NCI-H2107 (cell line): ENCODE results near the gene KIF26B.
"Not testable (repeated sequence)": the region's sequence is repeated elsewhere in the genome, so short reads cannot be mapped to it uniquely, and the experiment has no call there.

Source experiments
- DNase-seq: peaks from one replicate; lab custom pipeline; 2025; lab: John Stamatoyannopoulos, UW

KIF26B gene

GRCh38 chr1:245356891-245357585 lies 202.3 kb downstream of the KIF26B start:
- no peak for DNase-seq

DNA sequence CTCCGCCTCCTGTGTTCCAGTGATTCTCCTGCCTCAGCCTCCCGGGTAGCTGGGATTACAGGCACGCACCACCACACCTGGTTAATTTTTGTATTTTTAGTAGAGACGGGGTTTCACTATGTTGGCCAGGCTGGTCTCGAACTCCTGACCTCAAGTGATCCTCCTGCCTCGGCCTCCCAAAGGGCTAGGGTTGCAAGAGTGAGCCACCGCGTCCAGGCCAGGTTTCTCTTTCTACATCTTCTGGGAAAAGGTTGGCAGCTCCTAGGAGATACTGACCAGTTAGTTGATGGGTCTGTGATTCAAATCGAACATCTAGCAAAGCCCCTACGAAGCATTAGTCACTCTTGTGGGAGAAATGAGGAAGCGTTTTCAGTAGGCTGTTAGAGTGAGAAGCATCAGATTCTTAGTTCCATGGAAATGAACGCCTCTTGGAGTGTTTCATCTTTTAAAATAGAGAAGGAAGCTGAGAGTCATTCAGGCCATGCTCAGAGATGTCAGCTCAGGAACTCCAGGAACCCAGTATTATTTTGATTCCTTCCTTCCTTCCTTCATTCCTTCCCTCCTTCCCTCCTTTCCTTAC lies 204.4 kb downstream of the KIF26B start:
- not testable (repeated sequence) for DNase-seq

DNA sequence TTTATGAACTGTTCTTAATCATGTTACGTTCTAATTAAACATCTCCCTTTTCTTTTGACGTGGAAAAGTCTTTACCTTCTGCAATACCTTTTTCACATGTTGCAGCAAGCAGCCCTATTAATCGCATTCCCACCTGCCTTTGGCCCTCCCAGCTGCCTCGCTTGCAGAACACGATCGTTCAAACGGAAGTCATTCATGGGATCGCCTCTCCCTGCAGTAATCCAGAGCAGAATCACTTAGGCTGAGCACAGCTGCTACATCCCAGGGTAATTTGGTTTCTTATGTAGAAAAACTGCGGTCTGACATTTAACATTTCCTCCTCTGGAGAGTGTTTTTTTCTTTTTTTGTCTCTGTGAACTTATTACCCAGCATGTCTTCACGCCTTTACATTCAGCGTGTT lies 206.3 kb downstream of the KIF26B start:
- no peak for DNase-seq

DNA sequence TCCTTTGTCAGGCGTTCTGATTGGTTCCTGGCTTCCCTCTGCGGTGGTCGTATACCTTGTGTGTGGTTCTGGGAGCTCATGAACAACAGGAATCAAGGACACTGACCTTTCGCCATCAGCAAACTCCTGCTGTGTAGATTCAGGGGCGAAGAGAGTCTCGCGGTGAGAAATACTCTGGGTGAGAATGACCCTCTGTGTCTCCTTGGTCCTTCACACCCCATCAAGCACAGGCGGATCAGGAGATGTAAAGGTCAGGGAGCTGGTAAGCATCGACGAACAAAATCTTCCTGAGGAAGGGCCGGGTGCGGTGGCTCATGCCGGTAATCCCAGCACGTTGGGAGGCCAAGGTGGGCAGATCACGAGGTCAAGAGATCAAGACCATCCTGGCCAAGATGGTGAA lies 207.2 kb downstream of the KIF26B start:
- no peak for DNase-seq

DNA sequence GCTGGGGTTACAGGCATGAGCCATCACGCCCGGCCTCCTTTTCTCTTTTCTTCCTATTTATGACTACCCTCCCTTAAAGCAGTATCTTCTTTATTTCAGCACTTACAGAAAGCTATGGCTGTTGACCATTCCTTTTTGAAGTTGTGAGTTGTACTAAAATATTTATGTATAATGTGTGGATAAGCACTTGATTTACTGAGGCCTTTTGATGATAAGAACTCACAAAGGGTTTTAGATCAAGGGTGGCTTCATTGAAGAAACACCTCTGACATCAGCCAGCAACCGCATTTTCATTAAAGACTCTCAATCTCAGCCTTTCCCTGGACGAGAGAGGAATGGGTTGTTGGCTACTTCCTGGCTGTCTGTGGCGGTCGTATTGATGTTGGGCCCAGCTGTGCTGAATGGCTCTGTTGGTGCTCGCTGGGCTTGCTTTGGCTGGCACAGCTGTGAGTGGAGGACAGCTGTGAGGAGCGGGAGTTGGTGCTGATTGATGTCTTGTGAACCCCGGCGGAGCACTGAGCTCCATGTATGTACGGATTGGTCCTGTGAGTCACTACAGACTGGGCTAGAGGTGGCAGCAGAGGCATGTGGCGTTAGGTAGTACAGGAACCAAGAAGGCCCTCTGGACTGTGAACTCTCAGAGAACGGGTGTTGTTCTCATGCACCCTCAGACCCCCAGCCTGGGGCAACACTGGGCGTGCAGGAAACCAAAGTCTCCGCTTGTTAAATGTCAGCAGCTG lies 208.8 kb downstream of the KIF26B start:
- DNase-seq = no peak

- no peak for DNase-seq
These were observed 210.6 kb downstream of the KIF26B start for GRCh38 chr1:245365095-245366020.

- DNase-seq = no peak
These were observed 212.1 kb downstream of the KIF26B start for GRCh38 chr1:245366886-245367285.

- DNase-seq = no peak
These were observed 215.5 kb downstream of the KIF26B start for GRCh38 chr1:245370175-245370825.

DNA sequence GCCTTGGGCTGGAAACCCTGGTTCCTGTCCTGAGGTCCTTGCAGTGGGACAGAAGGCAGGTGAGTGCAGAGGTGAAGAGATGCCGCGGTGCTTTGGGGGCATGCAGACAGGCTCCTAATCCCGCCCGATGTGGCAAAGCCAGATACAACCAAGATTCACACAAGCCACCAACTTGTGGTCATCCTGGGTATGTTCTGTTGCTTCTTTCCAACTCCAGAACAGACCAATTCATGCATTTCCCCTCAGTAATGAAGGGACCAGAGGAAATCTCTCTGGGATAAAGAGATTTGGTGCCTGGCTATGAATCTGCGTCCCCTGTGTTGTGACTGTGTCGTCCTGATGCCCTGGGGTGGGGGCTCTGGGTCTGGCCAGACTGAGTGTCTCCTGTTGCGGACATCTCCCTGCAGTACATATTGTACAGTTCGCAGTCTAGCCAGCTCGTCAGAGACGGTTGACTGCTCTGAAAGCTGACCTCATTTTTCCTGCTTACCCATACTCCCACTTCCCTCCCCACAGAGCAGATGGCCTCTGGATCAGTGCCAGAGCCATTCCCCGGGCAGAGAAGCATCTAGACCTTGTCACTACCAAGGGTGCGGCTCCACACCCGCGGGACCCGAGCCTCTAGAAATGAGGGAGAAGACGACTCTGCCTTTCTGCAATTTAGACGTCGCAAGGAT lies 216.3 kb downstream of the KIF26B start:
- DNase-seq = no peak

DNA sequence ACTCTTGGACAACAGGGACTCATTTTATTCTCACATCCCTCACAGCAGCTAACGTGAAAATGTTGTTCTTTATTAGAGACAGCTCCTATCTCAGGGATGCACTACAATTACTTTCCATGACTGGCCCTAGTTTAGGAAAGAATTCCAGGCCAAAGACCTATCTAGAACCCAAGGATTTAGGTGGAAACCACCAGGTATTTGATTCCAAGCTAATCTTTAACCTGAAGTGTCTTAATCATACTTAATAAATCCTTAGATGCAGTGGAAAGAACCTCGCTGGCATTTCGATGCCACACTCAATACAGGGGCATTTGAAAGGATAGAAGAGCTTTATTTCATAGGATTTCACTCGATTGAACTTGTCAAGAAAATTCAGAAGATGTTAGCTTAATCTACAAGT lies 218.3 kb downstream of the KIF26B start:
- no peak for DNase-seq

DNA sequence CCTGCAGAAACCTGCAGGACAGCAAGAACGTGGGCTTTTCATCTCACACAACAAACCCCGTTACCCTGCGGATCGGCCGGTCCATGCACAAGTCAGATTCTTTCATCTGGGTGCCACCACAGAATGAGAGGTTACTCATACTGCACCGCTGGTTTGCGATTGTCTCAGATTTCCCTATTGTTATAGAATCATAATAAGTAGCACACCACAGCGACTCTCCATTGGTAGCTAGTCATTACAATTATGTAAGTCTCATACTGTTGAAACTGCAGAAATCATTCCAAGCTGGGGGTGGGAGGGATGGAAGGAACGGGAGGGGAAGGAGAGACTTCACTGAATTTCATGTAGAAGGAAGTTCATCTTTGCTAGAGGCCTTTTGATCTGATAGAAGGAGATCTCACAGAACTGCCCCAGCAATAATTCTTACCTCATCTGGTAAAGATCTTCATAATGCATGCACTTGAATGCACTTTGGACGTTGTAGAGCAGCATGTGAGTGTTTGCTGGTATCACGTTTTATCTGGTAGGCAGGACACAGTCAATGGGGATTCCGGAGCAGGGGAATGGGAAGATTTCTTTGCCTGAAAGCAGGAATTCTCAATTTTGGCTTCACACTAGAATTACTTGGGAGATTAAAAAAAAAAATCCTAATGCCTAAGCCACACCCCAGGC lies 221.1 kb downstream of the KIF26B start:
- peak; percentile 69 for DNase-seq

DNA sequence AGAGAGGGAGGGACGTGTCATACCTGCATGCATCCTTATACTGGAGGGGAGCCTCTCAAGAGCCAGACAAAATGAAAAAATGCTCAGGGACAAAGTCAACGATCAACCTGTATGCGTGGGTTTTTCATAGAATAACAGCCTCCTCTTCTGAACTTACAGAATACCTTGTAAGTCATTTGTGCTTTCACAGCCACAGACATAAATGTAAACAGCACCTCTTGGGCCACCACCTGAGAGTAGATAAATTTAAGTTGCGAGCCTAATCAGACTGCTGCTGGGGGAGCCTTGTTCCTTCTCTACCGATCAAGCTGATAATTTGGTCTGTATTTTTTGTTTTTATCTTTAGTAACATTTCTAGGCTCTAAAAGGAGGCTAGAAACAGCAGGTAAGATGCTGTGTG lies 223.1 kb downstream of the KIF26B start:
- DNase-seq = no peak

DNA sequence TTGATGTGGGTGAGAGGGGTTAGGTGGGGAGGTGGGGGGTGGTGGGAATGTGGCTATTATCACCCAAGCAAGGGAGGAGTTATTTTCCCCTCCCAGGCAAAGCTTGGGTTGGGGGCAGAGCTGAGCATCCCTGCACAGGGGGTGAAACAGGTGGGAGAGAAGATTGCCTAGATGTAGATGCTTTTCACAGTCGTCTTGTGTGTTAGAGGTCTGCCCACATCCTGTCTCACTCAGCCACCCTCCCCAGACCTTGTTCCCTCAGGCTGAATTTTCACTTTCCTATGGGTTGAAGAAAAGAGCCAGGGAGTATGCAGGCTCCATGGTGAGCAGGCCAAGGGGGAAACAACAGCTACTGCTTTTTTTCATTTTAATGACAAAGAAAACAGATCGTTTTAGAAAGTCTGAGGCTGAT lies 223.5 kb downstream of the KIF26B start:
- DNase-seq = no peak

DNA sequence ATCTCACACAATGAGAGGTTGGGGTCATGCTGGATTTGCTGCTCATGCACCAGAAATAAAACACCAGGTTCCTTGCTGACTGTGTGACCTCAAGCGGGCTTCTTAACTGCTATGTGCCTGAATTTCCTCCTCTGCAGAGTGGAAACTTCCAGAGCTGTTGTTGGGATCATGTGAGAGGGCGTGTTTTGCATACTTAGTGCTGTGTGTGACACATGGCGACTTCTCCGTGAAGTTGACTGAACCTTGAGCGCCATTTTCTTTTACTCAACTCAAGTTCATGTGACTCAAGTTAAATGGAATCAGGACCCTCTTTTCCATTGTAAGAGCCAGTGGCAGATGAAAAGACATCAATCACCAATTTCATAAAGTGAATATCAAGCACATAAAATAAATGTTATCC lies 224.0 kb downstream of the KIF26B start:
- DNase-seq = no peak

DNA sequence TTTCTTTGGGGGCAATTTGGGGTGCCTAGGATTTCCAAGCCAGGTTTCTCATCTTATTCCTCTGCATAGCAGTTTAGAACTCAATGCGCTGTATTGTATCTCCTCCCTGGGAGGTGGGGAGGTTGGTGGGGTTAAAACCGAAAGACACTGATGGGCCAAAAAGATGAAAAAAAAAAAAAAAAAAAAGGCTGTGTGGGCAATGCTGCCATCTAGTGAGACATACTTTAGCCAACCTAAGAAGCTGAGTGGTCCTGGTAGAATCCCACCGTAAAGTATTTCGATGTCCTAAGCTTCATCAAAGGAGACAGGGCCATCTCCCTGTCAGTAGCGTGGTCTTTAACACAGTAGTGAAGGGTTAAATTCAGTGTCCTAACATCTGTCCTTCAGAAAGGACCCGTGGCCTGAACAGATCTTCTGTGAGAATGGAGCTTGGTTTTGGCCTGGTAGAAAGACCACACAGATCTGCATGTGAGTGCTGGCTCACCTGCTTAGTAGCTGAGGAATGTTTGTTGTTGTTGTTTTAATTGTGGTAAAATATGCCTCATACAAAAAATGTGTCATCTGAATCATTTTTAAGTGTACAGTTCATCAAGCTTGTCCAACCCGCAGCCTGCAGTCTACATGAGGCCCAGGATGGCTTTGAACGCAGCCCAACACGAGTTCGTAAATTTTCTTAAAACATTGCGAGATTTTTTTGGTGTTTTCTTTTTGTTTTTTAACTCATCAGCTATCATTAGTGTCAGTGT lies 226.2 kb downstream of the KIF26B start:
- no peak for DNase-seq

DNA sequence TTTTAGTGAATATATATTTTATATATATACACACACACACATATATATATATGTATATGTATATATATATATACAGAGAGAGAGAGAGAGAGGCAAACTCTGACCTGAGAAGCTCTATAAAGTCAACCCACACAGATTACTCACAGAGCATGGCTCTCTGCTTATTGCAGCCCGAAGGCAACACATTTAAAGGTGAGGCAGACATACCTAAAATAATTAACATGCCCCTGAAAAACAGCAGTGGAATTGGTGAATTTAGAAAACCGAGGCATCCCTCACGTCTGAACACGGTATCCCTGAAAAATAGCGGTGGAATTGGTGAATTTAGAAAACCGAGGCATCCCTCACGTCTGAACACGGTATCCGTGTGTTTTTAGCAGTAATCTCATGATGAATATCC lies 228.2 kb downstream of the KIF26B start:
- DNase-seq = no peak

GRCh38 chr1:245383396-245384330 lies 228.9 kb downstream of the KIF26B start:
- no peak for DNase-seq

DNA sequence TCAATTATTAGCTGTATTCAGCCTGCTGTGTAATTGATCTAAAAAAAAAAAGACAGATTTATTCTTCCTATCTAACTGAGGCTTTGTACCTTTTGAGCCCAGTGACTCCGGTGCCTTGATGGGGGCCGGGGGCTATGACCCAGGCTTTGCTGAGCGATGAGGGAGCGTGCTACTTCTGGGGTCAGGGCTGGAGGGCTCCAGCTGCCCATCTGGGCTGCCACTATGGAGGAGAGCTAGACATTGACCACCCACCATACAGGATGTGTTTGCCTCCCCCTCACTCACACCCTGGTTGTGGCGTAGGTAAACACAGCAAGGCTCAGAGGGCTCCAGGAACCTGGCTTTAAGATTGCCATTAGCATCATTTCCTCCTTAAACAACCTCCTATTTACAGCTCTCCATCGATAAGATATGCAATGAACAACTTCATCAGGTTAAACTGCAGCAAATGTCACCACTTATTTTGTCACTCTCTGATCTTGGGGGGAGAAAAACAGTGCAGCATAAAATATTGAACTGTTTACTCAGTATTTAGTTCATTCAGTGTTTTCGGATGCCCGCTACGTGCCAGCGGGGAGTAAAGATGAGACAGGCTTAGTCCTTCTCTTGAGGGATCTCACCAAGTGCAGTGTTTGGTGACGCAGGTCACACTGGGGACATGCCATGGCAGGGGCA lies 231.6 kb downstream of the KIF26B start:
- DNase-seq = no peak
